ENCODE data around the gene TTLL9. TPM values are rescaled to one million over a fixed set of nuclear protein-coding genes. Genes with fewer than 3 reads are reported as not detected.

Gene TTLL9
- polyA plus RNA-seq, 1 donor (not counting 4 experiments of a cell fraction or from before 2014, with no cell fraction given) = not detected

DNA sequence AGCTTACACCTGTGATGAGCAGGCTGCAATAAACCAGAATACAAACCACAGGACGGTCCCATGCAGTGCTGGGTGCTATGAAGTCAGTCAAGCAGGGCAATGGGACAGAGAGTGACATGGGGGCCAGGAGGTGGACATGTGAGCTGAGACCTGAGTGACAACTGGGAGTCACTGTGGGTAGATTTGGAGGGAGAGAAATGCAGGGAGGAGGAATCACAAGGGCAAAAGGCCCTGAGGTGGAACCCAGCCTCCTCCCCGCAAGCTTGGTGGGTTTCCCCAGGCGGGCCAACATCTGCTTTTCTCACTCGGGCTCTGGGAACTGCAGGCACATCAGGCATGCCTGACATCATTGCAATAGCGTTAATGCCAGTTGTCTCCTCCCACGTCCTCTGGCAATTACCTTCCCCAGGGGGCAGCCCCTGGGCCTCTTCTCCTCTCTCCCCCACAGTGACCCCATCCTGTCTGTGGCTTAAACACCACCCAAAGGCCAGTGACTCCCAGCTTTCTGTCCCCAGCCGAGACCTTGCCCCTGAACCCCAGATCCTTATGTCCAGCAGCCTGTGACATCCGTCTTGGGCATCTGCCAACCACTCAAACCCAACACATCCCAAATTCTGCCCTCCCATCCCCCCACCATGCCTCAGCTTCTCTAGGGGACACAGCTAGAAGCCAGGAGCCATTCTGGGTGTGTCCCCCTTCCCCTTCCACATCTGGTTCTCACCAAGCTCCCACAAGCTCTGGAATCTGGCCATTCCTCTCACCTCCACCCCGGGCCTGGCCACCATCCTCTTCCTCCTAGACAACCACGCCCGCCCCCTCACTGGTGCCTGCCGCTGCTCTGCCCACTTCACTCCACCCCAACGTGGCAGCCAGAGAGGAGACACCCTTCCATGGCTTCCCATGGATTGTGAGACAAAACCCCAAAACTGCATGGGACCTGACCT lies 53.2 kb downstream of the TTLL9 start:
- no peaks in the 10 kb centered on the region for H3K9me1 ChIP-seq (ENCODE audit: control insufficient read depth, extremely low read depth, insufficient read depth, low read length)
- H3K4me3 ChIP-seq (ENCODE audit: control insufficient read depth in 2 of 3, extremely low read depth in 1 of 3, insufficient read depth in 2 of 3, low read depth in 1 of 3, low read length in 3 of 3) = no peak overlapping the region
- no peaks in the 10 kb centered on the region for H3K4me1 ChIP-seq (ENCODE audit: control insufficient read depth, extremely low read depth, insufficient read depth, low read length)
- TF ChIP-seq, protein P1, sequence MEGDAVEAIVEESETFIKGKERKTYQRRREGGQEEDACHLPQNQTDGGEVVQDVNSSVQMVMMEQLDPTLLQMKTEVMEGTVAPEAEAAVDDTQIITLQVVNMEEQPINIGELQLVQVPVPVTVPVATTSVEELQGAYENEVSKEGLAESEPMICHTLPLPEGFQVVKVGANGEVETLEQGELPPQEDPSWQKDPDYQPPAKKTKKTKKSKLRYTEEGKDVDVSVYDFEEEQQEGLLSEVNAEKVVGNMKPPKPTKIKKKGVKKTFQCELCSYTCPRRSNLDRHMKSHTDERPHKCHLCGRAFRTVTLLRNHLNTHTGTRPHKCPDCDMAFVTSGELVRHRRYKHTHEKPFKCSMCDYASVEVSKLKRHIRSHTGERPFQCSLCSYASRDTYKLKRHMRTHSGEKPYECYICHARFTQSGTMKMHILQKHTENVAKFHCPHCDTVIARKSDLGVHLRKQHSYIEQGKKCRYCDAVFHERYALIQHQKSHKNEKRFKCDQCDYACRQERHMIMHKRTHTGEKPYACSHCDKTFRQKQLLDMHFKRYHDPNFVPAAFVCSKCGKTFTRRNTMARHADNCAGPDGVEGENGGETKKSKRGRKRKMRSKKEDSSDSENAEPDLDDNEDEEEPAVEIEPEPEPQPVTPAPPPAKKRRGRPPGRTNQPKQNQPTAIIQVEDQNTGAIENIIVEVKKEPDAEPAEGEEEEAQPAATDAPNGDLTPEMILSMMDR (optimal IDR thresholded peaks at IDR 0.05 in 1 of 3, IDR thresholded peaks at IDR 0.05 in 1 of 3, conservative IDR thresholded peaks at IDR 0.05 in 1 of 3; ENCODE audit: extremely low read depth in 1 of 3, insufficient read depth in 2 of 3, low read length in 3 of 3) = no peak
- TF ChIP-seq EZH2 (IDR thresholded peaks at IDR 0.05; ENCODE audit: low read length) = no peak
- H3K79me2 ChIP-seq (ENCODE audit: control insufficient read depth, insufficient read depth, low read length) = no peaks in the 10 kb centered on the region
- H3K4me2 ChIP-seq (ENCODE audit: control insufficient read depth, extremely low read depth, insufficient read depth, low read depth, low read length) = no peak overlapping the region
- H3K9ac ChIP-seq (ENCODE audit: control insufficient read depth, extremely low read depth, insufficient read depth, low read length) = no peak overlapping the region
- no peak overlapping the region for H2AFZ ChIP-seq (ENCODE audit: control insufficient read depth, low read length)
- FAIRE-seq = no peak
- dilution Hi-C loops (cut with MboI; ENCODE audit: extremely low pct_ligation_motif_present, low sequenced_read_pairs) = no loop called here
- H3K27me3 ChIP-seq (ENCODE audit: control insufficient read depth, extremely low read depth, insufficient read depth, low read length) = peaks cover 13% of the 10 kb centered on the region
- no peaks in the 10 kb centered on the region for H3K9me3 ChIP-seq (ENCODE audit: control insufficient read depth, low read depth, low read length)
- no peak for DNase-seq (ENCODE audit: low read depth, low spot score)
- no peak overlapping the region for H3K27ac ChIP-seq (ENCODE audit: control insufficient read depth, insufficient read depth, low read length)
- no peaks in the 10 kb centered on the region for H3K36me3 ChIP-seq (ENCODE audit: control insufficient read depth in 2 of 2, extremely low read depth in 1 of 2, insufficient read depth in 2 of 2, low read length in 2 of 2)
- H4K20me1 ChIP-seq (ENCODE audit: control insufficient read depth, extremely low read depth, insufficient read depth, low read length) = no peaks in the 10 kb centered on the region

DNA sequence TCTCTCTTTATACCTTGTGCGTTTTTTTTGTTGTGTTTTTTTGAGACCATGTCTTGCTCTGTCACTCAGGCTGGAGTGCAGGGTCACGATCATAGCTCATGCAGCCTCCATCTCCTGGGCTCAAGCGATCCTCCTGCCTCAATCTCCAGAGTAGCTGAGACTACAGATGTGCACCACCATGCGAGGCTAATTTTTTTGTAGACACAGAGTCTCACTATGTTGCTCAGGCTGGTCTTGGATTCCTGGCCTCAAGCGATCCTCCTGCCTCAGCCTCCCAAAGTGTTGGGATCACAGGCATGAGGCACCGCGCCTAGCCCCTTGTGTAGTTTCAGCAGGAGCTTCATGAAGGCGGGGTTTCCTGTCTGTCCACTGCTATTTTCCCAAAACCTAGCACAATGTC lies 54.1 kb downstream of the TTLL9 start:
- H3K36me3 ChIP-seq (ENCODE audit: control insufficient read depth in 2 of 2, extremely low read depth in 1 of 2, insufficient read depth in 2 of 2, low read length in 2 of 2) = no peaks in the 10 kb centered on the region
- no peaks in the 10 kb centered on the region for H3K9me3 ChIP-seq (ENCODE audit: control insufficient read depth, low read depth, low read length)
- FAIRE-seq (no peak), DNase-seq (ENCODE audit: low read depth, low spot score) (no peak)
- H3K9ac ChIP-seq (ENCODE audit: control insufficient read depth, extremely low read depth, insufficient read depth, low read length) = no peak overlapping the region
- no peaks in the 10 kb centered on the region for H4K20me1 ChIP-seq (ENCODE audit: control insufficient read depth, extremely low read depth, insufficient read depth, low read length)
- no peak overlapping the region for H3K4me3 ChIP-seq (ENCODE audit: control insufficient read depth in 2 of 3, extremely low read depth in 1 of 3, insufficient read depth in 2 of 3, low read depth in 1 of 3, low read length in 3 of 3)
- dilution Hi-C loops (cut with MboI; ENCODE audit: extremely low pct_ligation_motif_present, low sequenced_read_pairs) = no loop called here
- TF ChIP-seq, protein P1 (optimal IDR thresholded peaks at IDR 0.05 in 1 of 3, IDR thresholded peaks at IDR 0.05 in 1 of 3, conservative IDR thresholded peaks at IDR 0.05 in 1 of 3; ENCODE audit: extremely low read depth in 1 of 3, insufficient read depth in 2 of 3, low read length in 3 of 3) = no peak
- no peak for TF ChIP-seq EZH2 (IDR thresholded peaks at IDR 0.05; ENCODE audit: low read length)
- no peaks in the 10 kb centered on the region for H3K4me1 ChIP-seq (ENCODE audit: control insufficient read depth, extremely low read depth, insufficient read depth, low read length)
- H3K9me1 ChIP-seq (ENCODE audit: control insufficient read depth, extremely low read depth, insufficient read depth, low read length) = no peaks in the 10 kb centered on the region
- H3K79me2 ChIP-seq (ENCODE audit: control insufficient read depth, insufficient read depth, low read length) = no peaks in the 10 kb centered on the region
- H3K27ac ChIP-seq (ENCODE audit: control insufficient read depth, insufficient read depth, low read length) = no peak overlapping the region
- H2AFZ ChIP-seq (ENCODE audit: control insufficient read depth, low read length) = no peak overlapping the region
- H3K4me2 ChIP-seq (ENCODE audit: control insufficient read depth, extremely low read depth, insufficient read depth, low read depth, low read length) = no peak overlapping the region
- peaks cover 12% of the 10 kb centered on the region for H3K27me3 ChIP-seq (ENCODE audit: control insufficient read depth, extremely low read depth, insufficient read depth, low read length)
